ENCODE data around the gene VTI1A. TPM values are rescaled to one million over a fixed set of nuclear protein-coding genes. Genes with fewer than 3 reads are reported as not detected.

The VTI1A gene
- total RNA-seq, 4 donors from 2014 or later, result 43.5 to 80.4 (median 62.3) TPM

GRCh38 chr10:112526906-112527305, 79.9 kb downstream of the VTI1A start:
- DNase-seq (ENCODE audit: low spot score), result no peak
- ATAC-seq (ENCODE audit: low FRiP score), result no peak
- no peak for TF ChIP-seq CTCF (IDR thresholded peaks at IDR 0.05)

GRCh38 chr10:112528235-112528634, 81.2 kb downstream of the VTI1A start:
- ATAC-seq (ENCODE audit: low FRiP score), result no peak

GRCh38 chr10:112531421-112531820, 84.4 kb downstream of the VTI1A start:
- no peak for TF ChIP-seq CTCF (IDR thresholded peaks at IDR 0.05)
- DNase-seq (ENCODE audit: low spot score), result no peak
- ATAC-seq (ENCODE audit: low FRiP score), result no peak

More at GRCh38 chr10:112528235-112528634, 81.2 kb downstream of the VTI1A start:
- DNase-seq (ENCODE audit: low spot score), result no peak
- TF ChIP-seq CTCF (IDR thresholded peaks at IDR 0.05), result no peak

- ATAC-seq (ENCODE audit: low FRiP score) (no peak), DNase-seq (ENCODE audit: low spot score) (no peak)
- TF ChIP-seq CTCF (IDR thresholded peaks at IDR 0.05), result no peak
These were observed 85.2 kb downstream of the VTI1A start for GRCh38 chr10:112532189-112532588.

- DNase-seq (ENCODE audit: low spot score), result no peak
- no peak for ATAC-seq (ENCODE audit: low FRiP score)
- TF ChIP-seq CTCF (IDR thresholded peaks at IDR 0.05), result no peak
These were observed 85.9 kb downstream of the VTI1A start for GRCh38 chr10:112532956-112533355.

DNA sequence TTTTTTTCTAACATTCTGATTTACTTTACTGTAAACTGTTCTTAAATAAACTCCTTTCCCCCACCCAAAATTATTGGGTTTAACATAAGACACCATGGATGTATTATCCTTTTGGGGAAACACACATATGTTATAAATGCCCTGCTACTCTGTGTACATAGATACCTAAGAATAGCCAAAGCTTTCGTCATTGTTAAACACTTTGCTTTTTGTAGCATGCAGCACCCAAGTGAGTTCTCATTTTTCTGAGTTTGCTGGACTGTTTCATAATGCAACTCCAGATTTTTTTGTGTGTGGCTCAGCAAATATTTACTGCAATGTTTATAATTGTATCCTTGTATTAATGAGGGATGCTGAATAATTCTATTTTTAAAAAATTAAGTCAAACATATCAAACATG, 86.9 kb downstream of the VTI1A start:
- no peak for DNase-seq (ENCODE audit: low spot score)

More for the DNA sequence above, 86.9 kb downstream of the VTI1A start:
- ATAC-seq (ENCODE audit: low FRiP score), result no peak
- no peak for TF ChIP-seq CTCF (IDR thresholded peaks at IDR 0.05)
